ENCODE results near the gene FRAS1.

Gene FRAS1

DNA sequence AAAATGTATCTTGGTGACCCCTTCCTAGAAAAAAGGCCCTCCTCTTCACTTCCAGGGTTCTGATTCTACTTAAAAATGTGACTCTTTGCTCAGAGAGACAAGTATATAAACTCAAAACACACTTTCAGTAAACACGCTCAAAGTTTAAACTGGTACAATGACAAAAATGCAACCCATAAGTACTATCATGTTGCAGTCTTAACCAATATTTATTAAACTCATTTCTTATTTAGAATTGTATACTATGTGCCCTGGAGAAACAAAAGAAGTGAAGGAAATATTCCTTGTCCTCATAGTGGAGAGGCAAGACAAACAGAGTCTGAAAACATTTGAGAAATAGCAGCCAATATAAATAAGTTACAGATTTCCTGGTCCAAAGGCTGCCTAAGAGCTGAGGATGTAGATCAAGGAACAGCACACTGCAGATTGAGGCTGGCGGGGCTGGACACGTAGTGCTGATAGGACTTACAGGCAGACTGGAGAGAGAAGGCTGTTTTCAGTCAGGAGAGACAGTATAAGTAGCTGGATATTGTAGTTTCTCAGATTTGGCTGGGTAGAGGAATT is 455.3 kb downstream of the FRAS1 start:
- Histone ChIP-seq H3K9me3 (no peaks in the 10 kb centered on the region), H3K36me3 (no peaks in the 10 kb centered on the region), H3K27me3 (no peaks in the 10 kb centered on the region), H3K27ac (no peak overlapping the region), H3K4me3 (ENCODE audit: low read depth in 1 of 2, low read length in 1 of 2) (no peak overlapping the region), H3K4me1 (ENCODE audit: control insufficient read depth in 1 of 2, insufficient read depth in 1 of 2, low read depth in 1 of 2, low read length in 1 of 2) (peaks cover 4 to 10% of the 10 kb centered on the region in 2 experiments)
- TF ChIP-seq, protein P1, sequence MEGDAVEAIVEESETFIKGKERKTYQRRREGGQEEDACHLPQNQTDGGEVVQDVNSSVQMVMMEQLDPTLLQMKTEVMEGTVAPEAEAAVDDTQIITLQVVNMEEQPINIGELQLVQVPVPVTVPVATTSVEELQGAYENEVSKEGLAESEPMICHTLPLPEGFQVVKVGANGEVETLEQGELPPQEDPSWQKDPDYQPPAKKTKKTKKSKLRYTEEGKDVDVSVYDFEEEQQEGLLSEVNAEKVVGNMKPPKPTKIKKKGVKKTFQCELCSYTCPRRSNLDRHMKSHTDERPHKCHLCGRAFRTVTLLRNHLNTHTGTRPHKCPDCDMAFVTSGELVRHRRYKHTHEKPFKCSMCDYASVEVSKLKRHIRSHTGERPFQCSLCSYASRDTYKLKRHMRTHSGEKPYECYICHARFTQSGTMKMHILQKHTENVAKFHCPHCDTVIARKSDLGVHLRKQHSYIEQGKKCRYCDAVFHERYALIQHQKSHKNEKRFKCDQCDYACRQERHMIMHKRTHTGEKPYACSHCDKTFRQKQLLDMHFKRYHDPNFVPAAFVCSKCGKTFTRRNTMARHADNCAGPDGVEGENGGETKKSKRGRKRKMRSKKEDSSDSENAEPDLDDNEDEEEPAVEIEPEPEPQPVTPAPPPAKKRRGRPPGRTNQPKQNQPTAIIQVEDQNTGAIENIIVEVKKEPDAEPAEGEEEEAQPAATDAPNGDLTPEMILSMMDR (IDR thresholded peaks at IDR 0.05): no peak

DNA sequence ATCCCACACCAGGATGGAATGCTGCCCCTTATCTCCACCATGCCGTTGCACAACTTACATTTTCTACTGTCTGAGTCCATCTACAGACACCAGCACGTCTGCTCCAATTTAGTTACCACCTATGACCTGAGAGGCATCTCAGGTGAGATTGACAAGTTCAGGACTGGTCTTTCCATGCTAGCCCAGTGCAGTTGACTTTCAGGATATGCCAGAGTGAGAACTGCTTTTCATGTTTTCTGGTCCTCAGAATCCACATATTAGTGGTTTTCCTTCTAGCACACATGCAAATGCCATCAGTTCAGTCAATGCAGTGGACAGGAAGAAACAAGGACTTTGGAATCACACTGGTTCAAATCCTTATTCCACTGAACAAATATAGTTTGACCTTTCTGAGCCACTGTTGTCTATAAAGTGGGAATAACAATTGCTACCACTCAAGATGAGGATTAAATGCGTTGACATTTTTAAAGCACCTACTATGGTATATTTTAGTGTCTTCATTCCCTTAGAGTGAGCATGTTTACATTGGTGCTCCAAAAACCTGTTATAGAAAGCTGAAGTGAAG is 456.4 kb downstream of the FRAS1 start:
- Histone ChIP-seq H3K9me3 (no peaks in the 10 kb centered on the region), H3K27ac (no peak overlapping the region), H3K4me3 (ENCODE audit: low read depth in 1 of 2, low read length in 1 of 2) (no peak overlapping the region), H3K4me1 (ENCODE audit: control insufficient read depth in 1 of 2, insufficient read depth in 1 of 2, low read depth in 1 of 2, low read length in 1 of 2) (peaks cover 6 to 13% of the 10 kb centered on the region in 2 experiments), H3K27me3 (no peaks in the 10 kb centered on the region), H3K36me3 (no peaks in the 10 kb centered on the region)
- TF ChIP-seq, protein P1 (IDR thresholded peaks at IDR 0.05): no peak

DNA sequence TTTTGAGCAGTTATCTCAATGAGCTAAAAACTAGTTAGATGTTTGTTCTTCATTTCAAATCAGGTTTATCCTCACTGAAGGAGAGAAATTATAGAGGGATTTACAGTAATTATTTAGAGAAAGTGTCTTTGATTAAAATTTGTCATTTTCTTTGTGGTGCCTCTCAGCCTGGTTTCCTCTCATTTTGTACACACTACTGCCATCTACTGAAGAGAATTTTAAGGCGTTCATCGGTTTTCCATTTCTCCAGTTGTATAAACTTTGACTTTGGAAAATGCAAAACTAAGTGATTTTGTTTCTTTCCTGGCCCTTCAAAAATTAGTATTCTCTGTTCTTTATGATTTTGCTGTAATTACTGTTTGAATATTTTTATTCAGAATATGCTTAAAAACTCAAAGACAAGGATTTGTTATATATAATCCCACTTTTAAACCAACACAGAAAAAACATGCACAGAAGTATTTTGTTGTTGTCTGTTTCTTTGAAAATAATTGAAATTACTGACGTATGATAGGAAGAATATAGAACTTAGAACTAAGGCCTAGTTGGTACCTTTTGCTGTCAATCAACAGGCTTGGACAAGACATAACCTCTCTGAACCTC is 460.0 kb downstream of the FRAS1 start:
- Histone ChIP-seq H3K4me1 (ENCODE audit: control insufficient read depth in 1 of 2, insufficient read depth in 1 of 2, low read depth in 1 of 2, low read length in 1 of 2) (peaks cover 33 to 38% of the 10 kb centered on the region in 2 experiments), H3K9me3 (no peaks in the 10 kb centered on the region), H3K27ac (no peak overlapping the region), H3K4me3 (ENCODE audit: low read depth in 1 of 2, low read length in 1 of 2) (no peak overlapping the region), H3K36me3 (no peaks in the 10 kb centered on the region), H3K27me3 (no peaks in the 10 kb centered on the region)
- TF ChIP-seq, protein P1 (IDR thresholded peaks at IDR 0.05): no peak

DNA sequence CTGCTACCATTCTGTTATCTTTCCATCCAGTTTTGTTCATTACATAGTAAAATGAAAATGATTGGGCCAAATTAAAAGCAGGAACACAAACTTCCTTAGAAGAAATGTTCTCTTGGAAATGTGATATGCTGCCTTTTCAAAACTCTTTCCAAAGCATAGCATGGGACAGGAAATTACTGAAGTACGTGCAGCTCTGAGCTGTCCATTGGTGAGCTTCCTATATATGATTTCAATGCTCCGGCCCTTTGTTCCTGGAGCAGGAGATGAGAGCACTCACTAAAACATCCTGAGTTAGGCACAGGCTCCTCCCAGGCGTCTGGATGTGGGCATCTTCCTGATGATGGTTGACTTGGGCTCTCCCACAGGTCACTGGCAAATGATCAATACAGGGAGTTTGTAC is 461.4 kb downstream of the FRAS1 start:
- TF ChIP-seq, protein P1 (IDR thresholded peaks at IDR 0.05): no peak

DNA sequence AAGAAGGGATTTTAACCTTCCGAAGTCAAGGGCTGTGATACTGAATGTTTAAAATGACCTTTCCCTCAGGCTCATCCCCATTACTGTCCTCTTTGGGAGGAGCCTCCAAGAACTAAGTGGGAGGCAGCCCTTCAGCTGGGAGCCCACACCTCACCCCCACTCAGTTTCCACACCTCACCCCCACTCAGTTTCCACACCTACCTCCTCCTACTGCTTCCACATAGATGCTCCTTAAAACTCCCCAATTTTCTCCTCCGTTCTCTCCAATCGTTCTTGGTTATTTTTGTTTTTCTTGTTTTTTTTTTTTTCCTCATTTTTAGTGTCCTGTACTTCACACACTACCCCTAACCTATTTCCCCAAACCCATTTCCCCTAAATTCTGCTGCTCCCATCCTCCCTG is 462.8 kb downstream of the FRAS1 start:
- TF ChIP-seq, protein P1 (IDR thresholded peaks at IDR 0.05): no peak
- Histone ChIP-seq H3K27ac (no peak overlapping the region), H3K4me3 (ENCODE audit: low read depth in 1 of 2, low read length in 1 of 2) (no peak overlapping the region)

More for the DNA sequence above, 461.4 kb downstream of the FRAS1 start:
- Histone ChIP-seq H3K4me3 (ENCODE audit: low read depth in 1 of 2, low read length in 1 of 2) (no peak overlapping the region), H3K4me1 (ENCODE audit: control insufficient read depth in 1 of 2, insufficient read depth in 1 of 2, low read depth in 1 of 2, low read length in 1 of 2) (peaks cover 33 to 38% of the 10 kb centered on the region in 2 experiments), H3K9me3 (no peaks in the 10 kb centered on the region), H3K36me3 (no peaks in the 10 kb centered on the region), H3K27me3 (no peaks in the 10 kb centered on the region), H3K27ac (peak overlapping the region; percentile 56)

More for the DNA sequence above, 462.8 kb downstream of the FRAS1 start:
- no peaks in the 10 kb centered on the region for H3K9me3 ChIP-seq
- H3K36me3 ChIP-seq: no peaks in the 10 kb centered on the region
- H3K4me1 ChIP-seq (ENCODE audit: control insufficient read depth in 1 of 2, insufficient read depth in 1 of 2, low read depth in 1 of 2, low read length in 1 of 2): peaks cover 33 to 40% of the 10 kb centered on the region in 2 experiments
- no peaks in the 10 kb centered on the region for H3K27me3 ChIP-seq
